ENCODE measurements around the gene RNF123.
"Not testable (repeated sequence)": the region's sequence is repeated elsewhere in the genome, so short reads cannot be mapped to it uniquely, and the experiment has no call there.

RNF123 gene

DNA sequence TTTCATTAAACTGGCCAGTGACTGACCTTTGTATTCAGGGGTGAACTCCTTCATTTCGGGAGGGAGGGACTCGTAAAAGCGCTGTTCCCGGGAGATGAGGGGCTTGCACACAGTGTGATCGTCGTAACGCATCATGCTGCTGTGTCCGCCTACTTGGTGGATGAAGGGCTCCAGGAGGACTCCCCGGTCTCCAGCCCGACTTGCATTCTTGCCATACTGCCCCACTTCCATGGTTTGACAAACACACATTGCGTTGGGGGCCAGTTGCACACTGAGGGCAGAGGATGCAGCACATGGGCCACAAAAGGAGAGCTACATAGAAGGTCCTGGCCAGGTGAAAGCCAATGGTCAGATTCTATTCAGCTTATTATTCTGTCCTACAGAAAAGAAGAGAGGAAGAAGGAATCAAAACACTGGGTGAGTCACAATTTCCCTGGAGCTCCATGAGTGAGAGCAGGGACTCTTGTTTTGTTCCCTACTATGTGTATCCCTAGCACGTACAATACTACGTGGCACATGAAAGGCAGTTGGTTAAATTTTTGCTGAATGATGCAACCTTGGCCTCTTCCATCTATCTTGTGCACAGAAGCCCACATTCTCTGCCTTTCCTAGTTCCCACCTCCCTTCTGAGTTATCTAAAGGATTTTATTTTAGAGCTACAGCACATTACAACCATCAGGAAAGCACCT, 58.6 kb downstream of the RNF123 start:
- DNase-seq (ENCODE audit: low read depth in 2 of 2), result no peak

- DNase-seq (ENCODE audit: low read depth in 2 of 2), result not testable (repeated sequence)
Measured at GRCh38 chr3:49748874-49749273, 59.5 kb downstream of the RNF123 start.

- no peak for DNase-seq (ENCODE audit: low read depth in 2 of 2)
Measured at GRCh38 chr3:49750056-49750455, 60.7 kb downstream of the RNF123 start.

DNA sequence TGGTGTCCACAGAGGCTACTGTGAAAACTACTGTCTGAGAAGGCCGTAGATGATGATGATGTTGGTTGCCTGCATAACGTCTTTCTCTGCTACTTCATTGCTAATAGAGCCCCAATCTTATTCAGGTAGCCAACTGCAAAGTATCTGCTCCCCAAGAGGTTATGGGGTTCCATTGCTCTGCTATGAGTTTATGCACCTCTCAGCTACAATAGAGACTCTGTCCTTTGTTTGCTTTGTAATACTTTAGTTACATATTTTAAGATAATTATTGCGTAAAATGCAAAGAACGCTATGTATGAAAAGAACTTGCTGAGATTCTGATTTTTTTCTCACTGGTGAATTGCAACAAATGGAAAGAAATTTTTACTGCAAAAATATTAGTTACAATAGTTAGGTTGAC, 62.1 kb downstream of the RNF123 start:
- DNase-seq (ENCODE audit: low read depth in 2 of 2), result no peak

DNA sequence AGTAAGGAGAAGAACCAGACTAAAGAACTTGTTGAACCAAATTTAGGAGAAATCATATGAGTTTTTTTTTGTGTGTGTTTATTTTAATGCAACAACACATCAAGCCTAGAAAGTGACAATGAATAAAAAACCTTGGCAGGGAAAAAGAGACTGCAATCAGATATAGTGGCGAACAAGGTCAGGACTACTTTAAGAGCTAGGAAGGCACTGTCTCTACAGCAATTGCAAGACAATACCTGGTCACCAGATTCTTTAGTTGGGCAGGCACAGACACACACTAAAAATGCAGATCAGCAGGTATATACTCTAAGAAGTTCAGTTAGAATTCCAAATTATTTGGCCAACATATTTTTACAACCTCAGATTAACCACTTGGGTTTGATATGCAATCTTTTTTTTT, 65.2 kb downstream of the RNF123 start:
- no peak for DNase-seq (ENCODE audit: low read depth in 2 of 2)

DNA sequence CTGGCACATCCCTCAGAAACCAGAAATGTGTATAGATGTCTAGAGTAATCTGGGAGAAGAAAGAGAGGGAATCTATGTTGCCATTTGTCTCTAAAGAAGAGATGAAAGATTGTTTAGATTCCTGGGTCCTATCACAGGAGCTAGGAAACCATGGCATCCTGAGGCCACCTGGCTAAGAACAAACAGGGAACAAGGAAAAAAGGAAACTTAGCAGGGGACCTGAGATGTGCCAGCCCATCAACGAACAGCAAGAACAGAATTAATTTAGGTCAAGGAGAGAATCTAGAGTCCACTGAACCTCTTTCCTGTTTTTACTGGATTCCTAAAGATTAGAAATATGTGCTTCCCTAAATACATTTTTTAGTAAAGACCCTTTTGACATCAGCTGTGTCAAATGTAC, 66.7 kb downstream of the RNF123 start:
- no peak for DNase-seq (ENCODE audit: low read depth in 2 of 2)

DNA sequence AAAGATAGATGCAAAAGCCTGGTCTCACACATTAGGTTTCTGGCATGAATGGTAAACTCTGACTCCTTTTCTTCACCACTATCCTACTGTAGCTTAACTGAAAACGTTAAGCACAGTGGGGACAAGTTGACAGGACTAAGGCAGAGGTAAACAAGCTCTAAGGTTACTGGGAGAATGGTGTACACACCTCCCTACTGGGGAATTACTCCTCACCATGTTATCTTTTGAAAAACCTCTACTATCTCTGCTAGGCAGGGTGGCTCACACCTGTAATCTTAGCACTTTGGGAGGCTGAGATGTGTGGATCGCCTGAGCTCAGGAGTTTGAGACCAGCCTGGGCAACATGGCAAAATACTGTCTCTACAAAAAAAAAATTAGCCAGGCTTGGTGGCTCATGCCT, 67.8 kb downstream of the RNF123 start:
- no peak for DNase-seq (ENCODE audit: low read depth in 2 of 2)

- no peak for DNase-seq (ENCODE audit: low read depth in 2 of 2)
Measured at GRCh38 chr3:49759226-49759625, 69.9 kb downstream of the RNF123 start.

DNA sequence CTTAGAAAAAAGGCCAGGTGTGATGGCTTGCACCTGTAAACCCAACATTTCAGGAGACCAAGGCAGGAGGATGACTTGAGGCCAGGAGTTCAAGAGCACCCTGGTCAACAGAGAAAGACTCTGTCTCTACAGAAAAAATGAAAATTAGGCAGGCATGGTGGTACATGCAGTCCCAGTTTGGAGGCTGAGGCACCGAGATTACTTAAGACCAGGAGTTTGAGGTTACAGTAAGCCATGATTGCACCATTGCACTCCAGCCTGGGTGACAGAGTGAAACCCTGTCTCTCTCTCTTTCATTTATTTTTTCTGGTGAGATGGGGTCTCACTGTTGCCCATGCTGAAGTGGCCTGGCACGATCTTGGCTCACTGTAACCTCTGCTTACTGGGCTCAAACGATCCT, 72.3 kb downstream of the RNF123 start:
- DNase-seq (ENCODE audit: low read depth in 2 of 2), result no peak

DNA sequence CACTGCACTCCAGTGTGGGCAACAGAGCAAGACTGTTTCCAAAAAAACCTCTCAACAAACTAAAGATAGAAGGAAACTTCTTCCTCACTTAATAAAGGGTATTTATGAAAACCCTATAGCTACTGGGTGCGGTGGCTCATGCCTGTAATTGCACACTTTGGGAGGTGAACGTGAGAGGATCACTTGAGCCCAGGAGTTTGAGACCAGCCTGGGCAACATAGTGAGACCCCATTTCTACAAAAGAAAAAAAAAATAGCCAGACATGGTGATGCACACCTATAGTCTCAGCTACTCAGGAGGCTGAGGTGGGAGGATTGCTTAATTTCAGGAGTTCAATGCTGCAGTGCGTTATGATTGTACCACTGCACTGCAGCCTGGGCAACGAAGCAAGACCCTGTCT, 74.6 kb downstream of the RNF123 start:
- no peak for DNase-seq (ENCODE audit: low read depth in 2 of 2)

DNA sequence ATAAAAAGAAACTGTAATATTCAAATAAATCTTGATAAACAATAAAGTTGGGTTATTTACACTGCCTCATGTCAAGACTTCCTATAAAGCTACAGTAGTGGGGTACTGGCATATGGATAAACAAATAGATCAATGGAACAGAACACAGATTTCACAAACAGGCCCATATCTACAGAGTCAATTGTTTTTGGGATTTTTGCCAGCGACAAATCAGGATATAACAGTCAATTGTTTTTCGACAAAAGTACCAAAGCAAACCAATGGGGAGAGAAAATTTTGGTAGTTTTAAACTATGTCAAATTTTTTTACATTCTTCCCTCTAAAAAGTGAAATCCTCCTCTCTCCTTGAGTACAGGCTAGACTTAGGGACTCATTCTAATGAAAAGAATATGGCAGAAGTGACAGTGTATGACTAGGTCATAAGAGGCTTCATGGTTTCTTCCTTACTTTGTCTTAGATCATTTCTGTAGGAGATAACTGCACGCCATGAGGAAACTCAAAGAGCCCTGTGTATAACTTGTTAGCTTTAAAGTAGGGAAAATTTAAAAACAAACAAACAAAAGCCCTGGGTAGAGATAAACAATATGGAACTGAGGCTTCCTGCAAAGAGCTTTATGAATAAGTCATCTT, 80.0 kb downstream of the RNF123 start:
- no peak for DNase-seq (ENCODE audit: low read depth in 2 of 2)

DNA sequence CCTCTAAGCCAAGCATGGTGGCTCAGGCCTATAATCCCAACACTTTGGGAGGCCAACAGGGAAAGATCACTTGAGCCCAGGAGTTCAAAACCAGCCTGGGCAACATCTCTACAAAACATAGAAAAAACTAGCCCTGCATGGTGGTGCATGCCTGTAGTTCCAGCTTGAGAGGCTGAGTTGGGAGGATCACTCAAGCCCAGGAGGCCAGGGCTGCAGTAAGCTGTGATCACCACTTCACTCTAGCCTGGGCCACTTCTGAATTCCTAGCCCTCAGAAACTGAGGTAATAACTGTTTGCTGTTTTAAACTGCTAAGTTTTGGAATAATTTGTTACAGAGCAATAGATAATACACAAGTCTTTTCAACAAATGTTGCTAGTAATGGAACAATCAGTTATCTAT, 80.6 kb downstream of the RNF123 start:
- DNase-seq (ENCODE audit: low read depth in 2 of 2), result no peak
